Iris pigment epithelial cell (primary cell): ENCODE measurements around the gene CCNC.
A peak's percentile ranks its signal among the peaks of the same experiment; 100 is the strongest.
"Not testable (repeated sequence)": the region's sequence is repeated elsewhere in the genome, so short reads cannot be mapped to it uniquely, and the experiment has no call there.

Source experiments
- DNase-seq: peaks from one replicate; pipeline ENCODE4 v3.0.0-alpha.2; 2011; ENCODE audit warnings: low read depth

The CCNC gene

GRCh38 chr6:99603421-99604165 lies 35.1 kb upstream of the CCNC start:
- no peak for DNase-seq

- DNase-seq, result no peak
Observed at GRCh38 chr6:99602520-99603420, 34.3 kb upstream of the CCNC start.

GRCh38 chr6:99594696-99595095 lies 26.2 kb upstream of the CCNC start:
- DNase-seq, result not testable (repeated sequence)

- peak; percentile 53 for DNase-seq
Observed at GRCh38 chr6:99592900-99593299, 24.4 kb upstream of the CCNC start.

GRCh38 chr6:99591673-99592364 lies 23.4 kb upstream of the CCNC start:
- DNase-seq, result no peak

GRCh38 chr6:99590728-99591672 lies 22.5 kb upstream of the CCNC start:
- DNase-seq, result peak; percentile 26

- no peak for DNase-seq
Observed at GRCh38 chr6:99589907-99590493, 21.5 kb upstream of the CCNC start.

GRCh38 chr6:99589290-99589672 lies 20.8 kb upstream of the CCNC start:
- no peak for DNase-seq

- DNase-seq, result peak; percentile 47
Observed at GRCh38 chr6:99588618-99589289, 20.3 kb upstream of the CCNC start.

- DNase-seq, result no peak
Observed at GRCh38 chr6:99587792-99588191, 19.3 kb upstream of the CCNC start.

- DNase-seq, result no peak
Observed at GRCh38 chr6:99579781-99580180, 11.3 kb upstream of the CCNC start.

- no peak for DNase-seq
Observed at GRCh38 chr6:99575544-99576227, 7.2 kb upstream of the CCNC start.

- no peak for DNase-seq
Observed at GRCh38 chr6:99573980-99574617, 5.6 kb upstream of the CCNC start.

- no peak for DNase-seq
Observed at GRCh38 chr6:99563056-99563723, 5.3 kb downstream of the CCNC start.

- no peak for DNase-seq
Observed at GRCh38 chr6:99560668-99561067, 7.8 kb downstream of the CCNC start.

GRCh38 chr6:99559057-99559456 lies 9.4 kb downstream of the CCNC start:
- DNase-seq, result no peak

GRCh38 chr6:99553888-99554287 lies 14.6 kb downstream of the CCNC start:
- DNase-seq, result no peak

GRCh38 chr6:99550046-99550748 lies 18.3 kb downstream of the CCNC start:
- DNase-seq, result no peak
